ENCODE results near the gene SIPA1. TPM values are rescaled to one million over a fixed set of nuclear protein-coding genes. Genes with fewer than 3 reads are reported as not detected.
A peak's percentile ranks its signal among the peaks of the same experiment; 100 is the strongest.

SIPA1 gene
- total and polyA plus RNA-seq, 2 of the 8 experiments (the other 6 are each of a cell fraction or from before 2014, with no cell fraction given): 35.3 to 72.2 TPM

- no peak overlapping the region; the same call in 1 of the 2 replicates for H2BK5ac ChIP-seq (ENCODE audit: low read depth, low read length)
- no peak for TF ChIP-seq SIN3A (conservative IDR thresholded peaks at IDR 0.05 in 1 of 2, IDR thresholded peaks at IDR 0.05 in 1 of 2; ENCODE audit: low read depth in 1 of 2, low read length in 2 of 2)
- TF ChIP-seq SP4 (IDR thresholded peaks at IDR 0.05; ENCODE audit: low read length): no peak
- no peak for TF ChIP-seq GABPA (IDR thresholded peaks at IDR 0.05; ENCODE audit: borderline replicate concordance, insufficient read depth, low read length)
- no peak for TF ChIP-seq SP1 (IDR thresholded peaks at IDR 0.05; ENCODE audit: low read depth, low read length)
- no peak for TF ChIP-seq JUN (IDR thresholded peaks at IDR 0.05; ENCODE audit: low read depth, low read length)
- H3K4me2 ChIP-seq (ENCODE audit: insufficient read depth in 1 of 2, low read depth in 2 of 2, low read length in 2 of 2): peak overlapping the region in 1 of 2 experiments; percentile 87; a peak in 1 of 4 replicates
- DNase-seq (ENCODE audit: low read depth in 1 of 2, low spot score in 2 of 2) (no peak), FAIRE-seq (no peak)
- H3K14ac ChIP-seq (ENCODE audit: insufficient read length): no peak overlapping the region
- no peak overlapping the region for H4K91ac ChIP-seq (replicated peaks; ENCODE audit: insufficient read length, low read length)
- H3K4me3 ChIP-seq (ENCODE audit: extremely low read depth in 1 of 4, insufficient read depth in 2 of 4, low read depth in 3 of 4, low read length in 4 of 4): 0 out of 8 replicates have a peak overlapping the region, but pooled peaks of 1 of the 4 experiments have one; percentile 88
- H2AFZ ChIP-seq (ENCODE audit: low read length): no peak overlapping the region
- H3K27me3 ChIP-seq (replicated peaks in 1 of 4; ENCODE audit: control insufficient read depth in 3 of 4, extremely low read depth in 1 of 4, insufficient read depth in 3 of 4, low read length in 3 of 4): no peaks in the 10 kb centered on the region; a peak in 1 of 7 replicates
- H3K23ac ChIP-seq (ENCODE audit: insufficient read length): no peak overlapping the region
- H3K56ac ChIP-seq (replicated peaks; ENCODE audit: insufficient read length, low read depth, low read length): no peak overlapping the region
- 85% methylated on average over 12 of the region's 12 CpGs; no CpG with 5 or more reads in 1 of the 2 experiments for WGBS, 2 experiments (ENCODE audit: extremely low coverage in 1 of 2, insufficient coverage in 1 of 2, insufficient read length in 1 of 2, insufficient replicate concordance in 2 of 2, low coverage in 1 of 2, low lambda C conversion rate in 2 of 2, missing lambda C conversion rate in 1 of 2)
- H3K4ac ChIP-seq (replicated peaks; ENCODE audit: insufficient read length, low read depth, low read length): no peak overlapping the region
- no peak overlapping the region for H4K8ac ChIP-seq (ENCODE audit: extremely low read depth, insufficient read depth, low read length)
- H3K36me3 ChIP-seq (ENCODE audit: control insufficient read depth in 2 of 4, insufficient read depth in 4 of 4, low read length in 3 of 4): no peaks in the 10 kb centered on the region
- CTCF ChIA-PET (ENCODE audit: partially characterized antibody): interaction anchor here (0.7 to 14.8 kb wide), 6 partner anchors 8 to 70 kb away, joined by 3 to 227 read pairs (median 8); partner anchors contain the start of gene KCNK7
- H3K9ac ChIP-seq (replicated peaks in 1 of 4; ENCODE audit: extremely low read depth in 1 of 4, low read depth in 3 of 4, low read length in 3 of 4): no peak overlapping the region
- no peak overlapping the region for H2AK5ac ChIP-seq (ENCODE audit: low read depth, low read length)
- no peak overlapping the region for H3K27ac ChIP-seq (ENCODE audit: low read depth, low read length)
- H2BK20ac ChIP-seq (ENCODE audit: low read length): no peak overlapping the region
- H3K4me1 ChIP-seq (replicated peaks in 1 of 4; ENCODE audit: control insufficient read depth in 3 of 4, insufficient read depth in 4 of 4, low read length in 3 of 4): peaks cover 0 to 29% (median 15%) of the 10 kb centered on the region in 4 experiments; a peak in 5 of 7 replicates
- H4K20me1 ChIP-seq (replicated peaks in 1 of 2; ENCODE audit: control insufficient read depth in 1 of 2, insufficient read depth in 2 of 2, low read length in 2 of 2): peaks cover 3 to 24% of the 10 kb centered on the region in 2 experiments
- 0 out of 2 replicates have a peak overlapping the region, but pooled peaks have one; percentile 50 for H2BK12ac ChIP-seq (ENCODE audit: low read depth, low read length)
- peaks cover 11 to 20% of the 10 kb centered on the region in 2 experiments for H3K79me2 ChIP-seq (ENCODE audit: control insufficient read depth in 1 of 2, insufficient read depth in 2 of 2, low read length in 2 of 2)
- no peak overlapping the region for H2BK120ac ChIP-seq (replicated peaks; ENCODE audit: low read depth, low read length)
- no peak overlapping the region for H2BK15ac ChIP-seq (ENCODE audit: low read length)
- POLR2A ChIA-PET (ENCODE audit: partially characterized antibody): interaction anchor here (1.0 to 4.4 kb wide), 5 partner anchors 11 to 189 kb away, joined by 3 to 41 read pairs (median 5); partner anchors contain the start of genes KCNK7 and NEAT1
- H3K23me2 ChIP-seq (ENCODE audit: low read depth, low read length): peaks cover 23% of the 10 kb centered on the region
- H3K18ac ChIP-seq (ENCODE audit: extremely low read depth, low read length): no peak overlapping the region
- no peak overlapping the region for H4K5ac ChIP-seq (ENCODE audit: insufficient read length, low read depth, low read length)
- no peaks in the 10 kb centered on the region for H3K9me3 ChIP-seq (ENCODE audit: insufficient read depth in 2 of 2, low read depth in 1 of 2, low read length in 1 of 2)
- peaks cover 28% of the 10 kb centered on the region for H3K79me1 ChIP-seq (ENCODE audit: low read depth, low read length)
Measured at GRCh38 chr11:65611758-65612603, 25.9 kb upstream of the SIPA1 start.

Measured in H1 (cell line).